Measurements from ENCODE around the gene EGFR.

Gene EGFR

DNA sequence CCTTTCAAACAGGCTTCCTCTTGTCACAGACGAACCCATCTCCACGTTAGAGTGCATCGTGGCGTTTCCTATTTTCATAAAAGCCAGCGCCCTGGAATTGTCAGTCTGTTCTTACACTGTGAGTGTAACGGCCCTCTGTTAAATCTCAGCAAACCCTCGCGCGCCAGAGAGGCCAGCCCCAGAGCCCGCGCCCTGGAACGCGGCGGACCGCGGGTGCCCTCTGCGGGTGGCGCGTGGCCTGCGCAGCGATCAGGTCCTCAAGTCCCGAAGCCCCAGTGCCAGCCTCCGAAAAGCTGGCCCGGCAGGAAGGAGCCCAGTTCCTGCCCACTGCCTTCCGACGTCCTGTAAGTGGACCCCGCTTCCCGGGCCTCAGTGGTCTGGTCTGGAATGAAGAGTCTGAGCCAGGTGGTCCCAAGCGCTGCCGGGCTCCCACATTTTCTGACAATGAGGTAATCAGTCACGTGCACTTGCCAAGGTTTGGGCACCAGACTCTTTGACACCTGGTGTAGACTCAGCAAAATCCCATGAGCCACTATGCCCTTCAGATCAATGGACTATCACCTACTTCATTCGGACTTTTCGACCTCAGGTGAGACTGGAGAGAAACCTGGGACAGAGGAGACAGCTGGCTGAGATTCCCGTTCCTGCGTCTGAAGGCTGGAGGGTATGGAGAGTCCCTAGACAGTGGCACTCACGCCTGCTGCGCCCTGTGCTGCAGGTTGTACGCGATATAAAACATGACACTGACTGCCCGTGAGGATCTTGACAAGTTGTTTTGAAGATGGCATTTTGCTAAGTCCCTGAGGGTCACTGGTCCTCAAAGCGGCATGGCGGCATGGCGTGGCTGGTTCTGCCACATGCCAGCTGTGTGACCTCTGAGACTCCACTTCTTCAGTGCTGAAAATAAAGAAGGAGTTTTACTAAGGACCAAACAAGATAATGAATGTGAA is 237.0 kb downstream of the EGFR start:
- peak; percentile 26 to 65 (median 44) for DNase-seq

DNA sequence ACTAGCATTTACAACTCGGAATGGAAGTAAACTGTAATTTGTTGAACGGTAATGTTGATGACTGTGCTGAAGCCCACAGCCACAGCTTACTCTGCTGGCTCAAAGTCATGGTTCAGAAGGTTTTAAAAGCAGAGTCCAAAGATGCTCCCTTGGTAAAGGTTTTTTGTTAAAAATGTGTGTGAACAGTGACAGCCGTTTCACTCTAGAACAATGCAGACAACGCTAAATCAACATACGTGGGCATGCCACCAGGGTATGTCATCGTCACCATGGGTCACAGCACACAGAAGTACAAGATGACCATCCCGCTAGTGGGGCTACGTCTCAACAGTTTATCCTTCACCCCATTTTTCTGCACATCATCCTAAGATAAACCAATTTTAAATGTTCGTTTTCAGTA is 239.8 kb downstream of the EGFR start:
- no peak for DNase-seq

DNA sequence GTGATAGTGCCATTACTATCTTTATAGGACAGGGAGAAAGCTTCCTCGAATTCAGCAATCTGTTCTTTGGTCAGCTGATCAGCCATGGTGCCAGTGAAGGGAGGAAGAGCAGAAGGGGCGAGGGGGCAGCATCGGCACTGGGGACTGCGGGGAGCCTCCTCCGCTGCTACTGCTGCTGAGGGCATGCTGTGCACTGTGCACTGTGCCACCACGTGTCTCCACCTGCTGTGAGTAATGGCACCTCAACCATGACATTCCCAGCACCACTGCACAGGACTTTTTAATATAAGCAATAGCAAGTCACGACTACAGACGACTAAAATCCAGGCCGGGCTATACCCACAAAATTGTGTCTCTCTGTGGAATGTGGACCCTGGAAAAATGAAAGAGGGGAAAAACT is 241.4 kb downstream of the EGFR start:
- no peak for DNase-seq

DNA sequence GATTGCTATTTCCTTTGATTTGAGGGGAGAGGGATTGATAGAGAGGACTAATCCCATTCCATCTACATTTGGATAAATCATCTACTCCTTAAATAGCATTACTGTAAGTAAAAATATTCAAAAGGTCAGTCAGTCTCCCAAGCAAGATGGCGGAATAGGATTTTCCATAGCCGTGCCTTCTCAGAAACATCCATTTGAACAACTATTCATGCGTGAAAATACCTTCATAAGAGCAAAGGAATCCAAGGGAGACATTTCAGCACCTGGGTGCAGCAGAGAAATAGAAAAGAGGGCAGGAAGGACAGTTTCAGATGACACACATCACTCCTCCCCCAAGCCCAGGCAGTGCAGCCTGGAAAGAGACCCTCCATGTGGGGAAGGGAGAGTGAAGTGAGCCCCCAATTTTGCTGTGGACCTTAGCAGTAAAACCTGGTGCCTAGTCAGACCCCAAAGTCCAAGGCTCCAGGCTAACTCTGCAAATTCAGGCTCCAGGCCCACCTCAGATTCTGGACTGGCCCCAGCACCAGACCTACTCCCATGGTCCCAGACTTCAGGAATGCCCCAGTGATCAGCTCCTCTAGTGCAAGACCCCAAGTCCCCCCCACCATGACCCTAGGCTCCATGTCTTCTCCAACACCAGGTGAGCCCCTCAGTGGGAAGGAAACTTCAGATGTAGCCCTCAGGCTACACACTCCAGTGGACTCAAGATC is 242.0 kb downstream of the EGFR start:
- DNase-seq: no peak

Data from activated naive CD4-positive, alpha-beta T cell (primary cell).